Glutamatergic neuron (in vitro differentiated cells): ENCODE results near the gene ACTL10. TPM values are rescaled to one million over a fixed set of nuclear protein-coding genes. Genes with fewer than 3 reads are reported as not detected.
A peak's percentile ranks its signal among the peaks of the same experiment; 100 is the strongest.

ENCODE experiments used
- DNase-seq: peaks from one replicate; pipeline ENCODE4 v3.0.0; 2022
- H3K27ac Mint-ChIP-seq: one replicate; pipeline ENCODE4 v1.8.0; 2020; ENCODE audit warnings: mild to moderate bottlenecking, mixed read lengths, inconsistent platforms; ENCODE audit not compliant: unreplicated experiment
- H3K27me3 Mint-ChIP-seq: one replicate; pipeline ENCODE4 v1.8.0; 2020; ENCODE audit warnings: mild to moderate bottlenecking, moderate library complexity, mixed read lengths, inconsistent platforms; ENCODE audit not compliant: unreplicated experiment
- H3K36me3 Mint-ChIP-seq: one replicate; pipeline ENCODE4 v1.8.0; 2020; ENCODE audit warnings: mild to moderate bottlenecking, mixed read lengths, inconsistent platforms; ENCODE audit not compliant: unreplicated experiment
- H3K4me1 Mint-ChIP-seq: one replicate; pipeline ENCODE4 v1.8.0; 2020; ENCODE audit warnings: mild to moderate bottlenecking, low read depth, mixed read lengths, inconsistent platforms; ENCODE audit not compliant: unreplicated experiment
- H3K4me3 Mint-ChIP-seq: one replicate; pipeline ENCODE4 v1.8.0; 2020; ENCODE audit warnings: mild to moderate bottlenecking, mixed read lengths, inconsistent platforms; ENCODE audit not compliant: unreplicated experiment
- H3K9me3 Mint-ChIP-seq: one replicate; pipeline ENCODE4 v1.8.0; 2020; ENCODE audit warnings: mild to moderate bottlenecking, moderate library complexity, mixed read lengths, inconsistent platforms; ENCODE audit not compliant: unreplicated experiment
- total RNA-seq: library from RNA; stranded (reverse); fragmentation: NEBNext Ultra II Directional; extraction: Animal tissue kit (Norgen Biotek cat#: 25700); gene quantifications from one replicate; pipeline ENCODE4 v1.2.1, GENCODE V29; 2021; ENCODE audit not compliant: unreplicated experiment
- TF ChIP-seq, protein P1 (sequence below): fragments of 200-600 bp; sonication (generic); IDR thresholded peaks from one replicate; pipeline ENCODE4 v1.5.0; 2021; ENCODE audit not compliant: partially characterized antibody, unreplicated experiment

Gene ACTL10
- total RNA-seq, 1 donor from 2014 or later, result 1.0 TPM

DNA sequence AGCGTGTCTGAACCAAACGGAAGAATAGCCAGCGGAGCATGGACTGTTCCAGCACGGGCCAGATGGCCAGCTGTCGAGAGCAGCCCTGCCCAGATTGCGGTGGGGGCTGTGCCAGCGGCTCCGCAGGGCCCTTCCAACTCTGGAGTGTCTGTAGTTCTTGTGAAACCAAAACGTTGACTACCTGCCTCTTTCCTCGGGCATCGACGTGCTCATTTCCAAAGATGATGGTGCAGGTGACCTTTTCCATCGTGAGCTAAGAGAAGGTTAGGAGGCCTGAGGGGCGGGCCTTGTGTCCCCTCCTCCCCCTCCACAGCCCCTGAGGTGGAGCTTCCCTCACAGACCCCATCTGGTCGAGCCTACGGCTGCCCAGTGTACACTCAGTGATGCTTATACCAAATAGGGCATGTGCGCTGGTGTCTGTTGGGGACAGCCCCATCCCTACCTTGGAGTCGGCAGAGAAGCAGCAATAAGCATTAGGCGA lies 17.5 kb upstream of the ACTL10 start:
- Mint-ChIP-seq H3K27me3 (peaks cover 21% of the 10 kb centered on the region), H3K4me3 (peak overlapping the region; percentile 71), H3K9me3 (peaks cover 38% of the 10 kb centered on the region), H3K4me1 (peaks cover 65% of the 10 kb centered on the region), H3K27ac (peak overlapping the region; percentile 95), H3K36me3 (no peaks in the 10 kb centered on the region)
- TF ChIP-seq, protein P1, sequence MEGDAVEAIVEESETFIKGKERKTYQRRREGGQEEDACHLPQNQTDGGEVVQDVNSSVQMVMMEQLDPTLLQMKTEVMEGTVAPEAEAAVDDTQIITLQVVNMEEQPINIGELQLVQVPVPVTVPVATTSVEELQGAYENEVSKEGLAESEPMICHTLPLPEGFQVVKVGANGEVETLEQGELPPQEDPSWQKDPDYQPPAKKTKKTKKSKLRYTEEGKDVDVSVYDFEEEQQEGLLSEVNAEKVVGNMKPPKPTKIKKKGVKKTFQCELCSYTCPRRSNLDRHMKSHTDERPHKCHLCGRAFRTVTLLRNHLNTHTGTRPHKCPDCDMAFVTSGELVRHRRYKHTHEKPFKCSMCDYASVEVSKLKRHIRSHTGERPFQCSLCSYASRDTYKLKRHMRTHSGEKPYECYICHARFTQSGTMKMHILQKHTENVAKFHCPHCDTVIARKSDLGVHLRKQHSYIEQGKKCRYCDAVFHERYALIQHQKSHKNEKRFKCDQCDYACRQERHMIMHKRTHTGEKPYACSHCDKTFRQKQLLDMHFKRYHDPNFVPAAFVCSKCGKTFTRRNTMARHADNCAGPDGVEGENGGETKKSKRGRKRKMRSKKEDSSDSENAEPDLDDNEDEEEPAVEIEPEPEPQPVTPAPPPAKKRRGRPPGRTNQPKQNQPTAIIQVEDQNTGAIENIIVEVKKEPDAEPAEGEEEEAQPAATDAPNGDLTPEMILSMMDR, result no peak
- peak; percentile 67 for DNase-seq

DNA sequence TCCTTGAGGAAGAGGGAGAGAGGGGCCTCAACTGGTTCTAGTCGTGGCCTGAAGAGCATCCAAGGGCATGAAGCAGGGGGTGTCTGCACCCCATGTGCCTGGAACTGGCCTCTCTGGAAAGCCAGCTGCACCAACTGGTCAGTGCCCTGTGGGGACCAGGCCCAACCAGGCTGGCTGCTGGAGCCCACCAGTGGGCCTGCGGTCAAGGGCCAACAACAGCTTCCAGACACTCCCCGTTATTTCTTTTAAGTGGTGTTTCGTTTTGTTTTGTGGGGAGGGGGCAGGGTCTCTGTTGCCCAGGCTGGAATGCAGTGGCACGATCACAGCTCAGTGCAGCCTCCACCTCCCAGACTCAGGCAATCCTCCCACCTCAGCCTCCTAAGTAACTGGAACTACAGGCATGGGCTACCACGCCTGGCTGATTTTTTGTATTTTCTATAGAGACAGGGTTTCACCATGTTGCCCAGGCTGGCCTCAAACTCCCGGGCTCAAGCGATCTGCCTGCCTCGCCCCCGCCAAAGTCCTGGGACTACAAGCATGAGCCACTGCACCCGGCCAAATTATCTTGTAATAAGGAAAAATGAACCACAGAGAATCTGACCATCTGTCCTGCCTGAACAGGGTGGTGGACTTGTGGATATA lies 16.5 kb upstream of the ACTL10 start:
- H3K27ac Mint-ChIP-seq, result peak overlapping the region; percentile 95
- H3K9me3 Mint-ChIP-seq, result peaks cover 37% of the 10 kb centered on the region
- TF ChIP-seq, protein P1, result no peak
- H3K27me3 Mint-ChIP-seq, result peaks cover 21% of the 10 kb centered on the region
- DNase-seq, result no peak
- no peaks in the 10 kb centered on the region for H3K36me3 Mint-ChIP-seq
- H3K4me1 Mint-ChIP-seq, result peaks cover 58% of the 10 kb centered on the region
- peak overlapping the region; percentile 71 for H3K4me3 Mint-ChIP-seq

DNA sequence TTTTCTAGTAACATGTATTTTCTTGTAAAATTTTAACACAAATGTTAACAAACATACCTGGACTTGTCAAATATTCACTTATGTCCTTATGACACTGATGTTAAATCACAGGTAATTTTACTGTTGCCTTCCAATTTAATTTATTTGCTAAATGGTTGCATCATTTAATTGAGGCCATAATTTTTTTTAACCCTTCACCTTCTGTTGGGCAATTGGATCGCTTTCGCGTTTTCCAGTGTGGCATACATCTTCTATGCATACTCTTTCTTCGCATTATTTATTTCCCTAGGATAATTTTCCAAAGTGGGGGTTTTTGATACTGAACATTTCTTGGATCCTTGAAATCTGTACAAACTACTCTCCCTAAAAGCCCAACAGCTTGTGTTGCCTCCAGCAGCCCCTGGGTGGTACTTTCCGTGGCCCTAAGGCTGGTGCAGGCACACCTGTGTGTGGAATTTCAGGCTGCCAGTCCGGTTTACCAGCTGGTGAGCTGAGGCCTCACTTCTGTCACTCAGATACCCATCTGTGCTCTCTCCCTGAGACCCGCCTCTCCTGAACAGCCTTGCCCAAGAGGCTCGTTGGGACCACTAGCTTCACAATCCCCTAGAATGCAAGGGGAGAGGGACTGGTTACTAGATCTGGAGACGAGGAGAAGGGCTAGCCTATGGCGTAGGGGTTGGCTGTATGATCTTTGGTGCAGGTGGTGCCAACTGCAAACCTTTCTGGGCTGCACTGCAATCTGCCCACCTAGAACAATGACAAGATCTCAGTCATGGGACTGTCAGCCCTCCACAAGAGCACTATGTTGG lies 15.8 kb upstream of the ACTL10 start:
- Mint-ChIP-seq H3K27me3 (peaks cover 21% of the 10 kb centered on the region), H3K9me3 (peaks cover 35% of the 10 kb centered on the region), H3K4me1 (peaks cover 57% of the 10 kb centered on the region), H3K36me3 (no peaks in the 10 kb centered on the region), H3K4me3 (peak overlapping the region; percentile 67), H3K27ac (peak overlapping the region; percentile 88)
- no peak for DNase-seq
- TF ChIP-seq, protein P1, result no peak

DNA sequence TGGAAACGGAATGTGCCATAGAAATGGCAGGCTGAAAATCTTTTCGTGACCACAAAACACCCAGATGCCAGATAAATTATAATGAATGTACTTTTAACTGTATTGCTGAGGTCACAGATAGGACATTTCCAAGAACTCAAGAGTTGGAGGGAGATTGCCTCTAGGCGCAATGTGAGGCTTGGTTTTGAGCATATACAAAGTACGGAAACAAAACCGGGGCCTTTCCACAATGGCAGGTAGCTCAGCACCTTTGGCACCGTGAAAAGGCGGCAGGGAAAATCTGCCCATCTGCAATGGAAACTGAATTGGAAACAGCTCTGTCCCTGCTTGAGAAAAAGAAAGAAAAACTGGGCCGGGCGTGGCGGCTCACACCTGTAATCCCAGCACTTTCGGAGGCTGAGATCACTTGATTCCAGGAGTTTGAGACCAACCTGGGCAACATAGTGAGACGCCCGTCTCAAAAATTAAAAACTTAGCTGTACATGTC lies 15.1 kb upstream of the ACTL10 start:
- H3K4me1 Mint-ChIP-seq, result peaks cover 55% of the 10 kb centered on the region
- H3K27me3 Mint-ChIP-seq, result peaks cover 21% of the 10 kb centered on the region
- no peaks in the 10 kb centered on the region for H3K36me3 Mint-ChIP-seq
- DNase-seq, result no peak
- H3K4me3 Mint-ChIP-seq, result peak overlapping the region; percentile 67
- TF ChIP-seq, protein P1, result no peak
- peak overlapping the region; percentile 88 for H3K27ac Mint-ChIP-seq
- H3K9me3 Mint-ChIP-seq, result peaks cover 32% of the 10 kb centered on the region
